RWPE1 (cell line): ENCODE data around the gene ATPAF2.

Experiments used
- CTCF ChIA-PET: fragments of 350-600 bp; sonication (Branson Sonifier 250); formaldehyde crosslinking; extraction: SDS; loops from one replicate; lab custom pipeline; 2021; lab: Yijun Ruan, JAX
- POLR2A ChIA-PET: fragments of 400-600 bp; formaldehyde crosslinking; extraction: SDS; loops from one replicate; lab custom pipeline; 2020; ENCODE audit warnings: antibody characterized with exemption; ENCODE audit not compliant: low non-redundant PET; lab: Yijun Ruan, JAX
- DNase-seq: peaks from one replicate; pipeline ENCODE4 v3.0.0; 2012; ENCODE audit warnings: low spot score
- H3K27ac ChIP-seq: fragments of 450-650 bp; 2 replicates; pipeline ENCODE4 v1.5.1; 2017
- TF ChIP-seq, protein P1 (sequence below): fragments of 450-650 bp; conservative IDR thresholded peaks from 2 replicates; pipeline ENCODE4 v1.5.1; 2017; ENCODE audit warnings: low read depth, mild to moderate bottlenecking

The ATPAF2 gene

DNA sequence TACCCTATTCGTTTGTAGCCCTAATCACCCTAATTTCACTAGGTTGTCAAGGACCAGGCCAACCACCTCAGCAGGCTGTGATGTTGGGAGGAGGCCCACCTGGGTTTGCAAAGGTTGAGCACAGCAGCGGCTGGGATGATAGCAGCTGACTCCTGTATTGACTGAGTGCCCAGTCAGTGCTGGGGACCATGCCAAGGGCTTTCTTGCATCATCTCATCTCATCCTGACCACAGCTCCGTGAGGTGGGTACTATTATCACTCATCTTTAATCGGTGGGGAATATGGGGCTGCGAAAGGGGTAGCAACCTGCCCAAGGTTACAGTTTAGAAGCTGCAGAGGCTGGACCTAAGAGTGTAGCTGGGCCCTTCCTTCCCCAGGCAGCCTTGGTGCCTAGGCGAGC, 11.7 kb downstream of the ATPAF2 start:
- POLR2A ChIA-PET: no interaction called here
- peak overlapping the region; percentile 69 for H3K27ac ChIP-seq
- no peak for DNase-seq
- CTCF ChIA-PET: interaction anchor here (1.1 kb wide), 1 partner anchor 216 kb away, joined by 4 read pairs; no protein-coding TSS in a partner anchor
- TF ChIP-seq, protein P1, sequence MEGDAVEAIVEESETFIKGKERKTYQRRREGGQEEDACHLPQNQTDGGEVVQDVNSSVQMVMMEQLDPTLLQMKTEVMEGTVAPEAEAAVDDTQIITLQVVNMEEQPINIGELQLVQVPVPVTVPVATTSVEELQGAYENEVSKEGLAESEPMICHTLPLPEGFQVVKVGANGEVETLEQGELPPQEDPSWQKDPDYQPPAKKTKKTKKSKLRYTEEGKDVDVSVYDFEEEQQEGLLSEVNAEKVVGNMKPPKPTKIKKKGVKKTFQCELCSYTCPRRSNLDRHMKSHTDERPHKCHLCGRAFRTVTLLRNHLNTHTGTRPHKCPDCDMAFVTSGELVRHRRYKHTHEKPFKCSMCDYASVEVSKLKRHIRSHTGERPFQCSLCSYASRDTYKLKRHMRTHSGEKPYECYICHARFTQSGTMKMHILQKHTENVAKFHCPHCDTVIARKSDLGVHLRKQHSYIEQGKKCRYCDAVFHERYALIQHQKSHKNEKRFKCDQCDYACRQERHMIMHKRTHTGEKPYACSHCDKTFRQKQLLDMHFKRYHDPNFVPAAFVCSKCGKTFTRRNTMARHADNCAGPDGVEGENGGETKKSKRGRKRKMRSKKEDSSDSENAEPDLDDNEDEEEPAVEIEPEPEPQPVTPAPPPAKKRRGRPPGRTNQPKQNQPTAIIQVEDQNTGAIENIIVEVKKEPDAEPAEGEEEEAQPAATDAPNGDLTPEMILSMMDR: no peak

DNA sequence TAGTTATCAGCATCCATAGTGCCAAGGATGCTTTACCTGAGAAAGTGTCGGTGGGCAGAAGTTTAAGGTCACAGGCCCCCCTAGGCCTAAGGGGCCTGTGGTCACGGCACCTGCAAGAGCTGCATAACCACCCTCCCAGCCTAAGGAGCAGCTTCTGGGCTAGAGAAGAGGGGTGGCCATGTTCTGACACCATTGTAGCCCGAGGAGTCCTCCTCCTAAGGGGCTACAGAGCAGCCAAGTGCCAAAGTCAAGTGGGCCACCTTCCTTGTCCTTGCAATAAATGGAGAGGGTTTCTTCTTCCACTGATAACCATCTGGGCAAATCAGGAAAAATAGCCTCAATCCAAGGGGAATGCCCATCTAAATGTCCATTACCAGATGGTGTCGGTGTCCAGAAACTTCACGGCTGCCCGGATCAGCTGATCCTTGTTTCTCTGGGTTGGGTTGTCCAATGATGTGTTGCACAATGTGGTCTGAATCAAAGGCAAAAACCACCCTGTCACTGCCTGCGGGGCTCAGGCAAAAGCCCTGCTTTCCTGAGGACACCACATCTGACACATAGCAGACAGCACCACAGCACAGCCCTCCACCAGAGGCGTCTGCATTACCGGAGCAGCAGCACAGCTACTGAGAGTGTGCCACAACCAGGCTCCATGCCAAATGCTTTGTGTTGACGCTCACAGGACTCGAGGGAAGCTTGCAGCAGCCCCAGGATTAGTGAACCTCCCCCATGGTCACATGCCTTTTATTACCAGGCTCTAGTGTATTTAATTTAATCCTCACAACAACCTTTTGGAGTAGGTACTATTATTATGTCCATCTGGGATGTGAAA, 12.8 kb downstream of the ATPAF2 start:
- ChIA-PET CTCF (interaction anchor here (0.6 to 1.6 kb wide), 2 partner anchors 135 to 198 kb away, joined by 5 to 8 read pairs; no protein-coding TSS in a partner anchor), POLR2A (no interaction called here)
- no peak for DNase-seq
- TF ChIP-seq, protein P1: no peak
- H3K27ac ChIP-seq: peak overlapping the region; percentile 69

DNA sequence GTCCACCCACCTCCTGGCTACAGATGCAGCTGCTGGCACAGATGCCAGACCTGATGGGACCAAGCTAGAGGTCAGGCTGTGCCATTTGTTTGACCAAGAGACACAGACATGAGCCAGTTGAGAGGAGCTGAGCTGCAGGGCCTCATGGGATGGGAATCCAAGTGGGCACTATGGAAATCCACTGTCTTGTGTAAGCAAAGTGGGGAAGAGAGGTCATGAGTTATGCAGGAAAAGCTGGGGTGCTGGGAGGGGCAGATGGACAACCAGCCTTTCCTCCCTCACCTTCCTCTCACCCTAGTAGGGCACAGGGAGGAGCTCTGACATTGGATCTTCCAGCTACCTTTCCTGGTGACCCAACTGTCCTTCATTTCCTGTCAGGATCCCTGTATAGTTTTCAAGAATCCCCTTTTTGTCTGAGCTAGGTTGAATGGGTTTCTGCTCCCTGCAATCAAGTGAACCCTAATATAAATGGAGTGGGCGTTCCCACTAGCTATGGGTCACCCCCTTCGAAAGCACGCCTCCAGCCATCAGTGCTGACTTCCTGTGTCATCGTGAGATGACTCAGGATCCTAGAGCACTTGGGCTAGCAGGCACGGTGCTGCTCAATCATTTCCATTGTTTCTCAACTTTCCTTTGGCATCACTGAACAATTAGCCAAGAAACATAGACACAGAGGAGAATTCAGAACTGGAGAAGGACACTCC, 13.6 kb downstream of the ATPAF2 start:
- H3K27ac ChIP-seq: peak overlapping the region; percentile 69
- TF ChIP-seq, protein P1: no peak
- DNase-seq: peak; percentile 60
- POLR2A ChIA-PET: no interaction called here
- CTCF ChIA-PET: interaction anchor here (0.6 to 1.8 kb wide), 3 partner anchors 8 to 198 kb away, joined by 5 to 9 read pairs (median 8); no protein-coding TSS in a partner anchor

DNA sequence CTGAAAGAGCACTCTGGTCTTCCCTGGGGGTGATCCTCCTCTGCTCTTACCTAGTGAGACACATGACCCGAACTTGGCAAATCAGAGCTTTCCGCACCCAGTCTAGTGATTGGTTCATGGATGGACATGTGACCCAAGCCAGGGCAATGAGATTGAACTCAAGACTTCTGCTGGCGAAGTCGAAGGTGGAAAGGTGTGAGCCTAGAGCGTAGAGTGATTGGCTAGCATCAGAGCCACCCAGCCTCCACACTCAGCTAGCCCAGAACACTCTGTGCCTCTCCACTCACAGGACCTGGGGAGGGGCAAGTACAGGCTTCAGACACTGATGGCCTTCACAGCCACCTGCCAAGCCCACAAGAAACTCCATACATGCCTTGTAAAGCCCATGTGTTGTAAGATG, 17.6 kb downstream of the ATPAF2 start:
- TF ChIP-seq, protein P1: no peak
- ChIA-PET CTCF (interaction anchor here (0.6 kb wide), 1 partner anchor 825 kb away, joined by 5 read pairs; no protein-coding TSS in a partner anchor), POLR2A (no interaction called here)
- no peak for DNase-seq
- H3K27ac ChIP-seq: peak overlapping the region; percentile 2; the same call in 1 of the 2 replicates

DNA sequence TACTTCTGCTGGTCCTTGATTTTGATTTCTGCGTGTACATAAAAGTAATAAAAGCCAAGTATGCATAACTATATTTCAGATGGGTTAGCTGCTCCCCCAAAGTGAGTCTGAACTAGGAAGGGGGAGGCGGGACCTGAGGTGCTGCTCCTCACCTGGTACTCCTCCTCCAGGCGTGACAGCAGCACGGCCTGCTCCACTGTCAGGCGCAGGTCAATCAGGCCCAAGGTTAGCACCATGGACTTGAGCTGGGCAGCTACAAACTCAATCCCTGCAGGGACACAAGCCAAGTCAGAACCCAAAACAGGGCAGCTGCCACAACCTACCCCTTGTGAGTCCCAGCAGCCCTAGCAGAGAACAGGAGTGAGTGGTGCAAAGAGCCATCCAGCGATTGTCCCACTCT, 18.0 kb downstream of the ATPAF2 start:
- POLR2A ChIA-PET: no interaction called here

DNA sequence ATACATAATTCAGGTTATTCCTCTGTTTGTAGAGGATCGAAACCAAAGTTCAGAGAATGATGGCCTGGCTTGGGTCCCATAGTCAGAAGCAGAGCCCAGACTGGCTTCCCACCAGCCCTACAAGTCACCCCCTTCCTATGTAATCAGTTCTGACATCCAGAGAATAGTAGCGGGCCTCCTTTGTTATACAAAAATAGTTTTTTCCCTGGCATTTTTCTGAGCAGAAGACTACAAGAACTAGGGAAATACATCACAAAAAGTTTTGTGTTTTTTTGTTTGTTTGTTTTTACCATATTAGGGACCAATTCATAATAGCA, 19.2 kb downstream of the ATPAF2 start:
- no peak overlapping the region for H3K27ac ChIP-seq
- ChIA-PET CTCF (no interaction called here), POLR2A (no interaction called here)
- DNase-seq: no peak
- TF ChIP-seq, protein P1: no peak

More for the DNA sequence above, 18.0 kb downstream of the ATPAF2 start:
- DNase-seq: no peak
- CTCF ChIA-PET: no interaction called here
- TF ChIP-seq, protein P1: no peak
- H3K27ac ChIP-seq: peak overlapping the region; percentile 2; the same call in 1 of the 2 replicates
